ENCODE measurements around the gene PAX2. TPM values are rescaled to one million over a fixed set of nuclear protein-coding genes. Genes with fewer than 3 reads are reported as not detected.

The PAX2 gene
- total and polyA plus RNA-seq, 2 of the 13 experiments (the other 11 are each of a cell fraction or from before 2014, with no cell fraction given), result not detected

DNA sequence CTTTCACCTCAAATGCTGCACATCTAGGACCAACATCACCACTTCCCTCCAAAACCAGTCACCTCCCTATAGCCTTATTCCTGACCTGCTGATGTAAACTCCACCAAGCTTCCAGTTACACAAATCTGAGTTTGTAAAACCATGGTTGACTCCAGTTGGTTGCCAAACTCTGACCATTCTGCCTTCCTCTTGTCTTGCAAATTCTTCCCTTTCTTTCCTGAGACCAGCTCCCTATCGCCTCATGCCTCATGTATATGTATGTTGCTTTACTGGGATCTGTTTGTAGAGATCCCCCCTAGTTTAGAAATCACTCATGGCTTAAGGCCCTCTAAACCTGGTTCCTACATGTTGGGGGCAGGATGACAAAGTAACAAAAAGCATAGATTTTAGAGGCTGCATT, 31.3 kb downstream of the PAX2 start (continued):
- TF ChIP-seq, protein P1, sequence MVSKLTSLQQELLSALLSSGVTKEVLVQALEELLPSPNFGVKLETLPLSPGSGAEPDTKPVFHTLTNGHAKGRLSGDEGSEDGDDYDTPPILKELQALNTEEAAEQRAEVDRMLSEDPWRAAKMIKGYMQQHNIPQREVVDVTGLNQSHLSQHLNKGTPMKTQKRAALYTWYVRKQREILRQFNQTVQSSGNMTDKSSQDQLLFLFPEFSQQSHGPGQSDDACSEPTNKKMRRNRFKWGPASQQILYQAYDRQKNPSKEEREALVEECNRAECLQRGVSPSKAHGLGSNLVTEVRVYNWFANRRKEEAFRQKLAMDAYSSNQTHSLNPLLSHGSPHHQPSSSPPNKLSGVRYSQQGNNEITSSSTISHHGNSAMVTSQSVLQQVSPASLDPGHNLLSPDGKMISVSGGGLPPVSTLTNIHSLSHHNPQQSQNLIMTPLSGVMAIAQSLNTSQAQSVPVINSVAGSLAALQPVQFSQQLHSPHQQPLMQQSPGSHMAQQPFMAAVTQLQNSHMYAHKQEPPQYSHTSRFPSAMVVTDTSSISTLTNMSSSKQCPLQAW (CRISPR knock-in tag; IDR thresholded peaks at IDR 0.05), result no peak
- no peak for TF ChIP-seq ZNF264 (CRISPR knock-in tag; IDR thresholded peaks at IDR 0.05)

DNA sequence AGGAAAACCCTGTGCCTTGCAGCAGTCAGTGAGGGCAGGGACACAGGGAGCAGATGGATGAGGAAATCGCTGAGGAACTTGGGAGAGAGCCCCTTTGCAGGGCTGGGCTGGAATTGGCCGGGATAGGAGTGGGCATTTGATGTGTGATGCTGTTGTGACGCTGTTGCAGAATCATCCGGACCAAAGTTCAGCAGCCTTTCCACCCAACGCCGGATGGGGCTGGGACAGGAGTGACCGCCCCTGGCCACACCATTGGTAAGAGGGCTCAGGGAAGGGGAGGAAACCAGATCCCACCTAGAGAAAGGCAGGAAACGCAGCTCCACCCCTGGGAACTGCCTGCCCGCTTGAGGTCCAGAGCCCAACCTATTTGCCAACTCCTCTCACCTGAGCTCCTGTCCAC, 33.9 kb downstream of the PAX2 start:
- peak; percentile 54 for DNase-seq (ENCODE audit: low spot score)
- CTCF ChIA-PET (ENCODE audit: low intra/inter-chr PET ratio, low total read pairs), result no interaction called here
- Histone ChIP-seq H3K79me2 (ENCODE audit: insufficient read depth, low read length) (no peaks in the 10 kb centered on the region), H3K4me3 (replicated peaks in 1 of 3; ENCODE audit: insufficient read depth in 1 of 3, low read depth in 2 of 3, low read length in 3 of 3) (no peak overlapping the region), H3K9me3 (ENCODE audit: low read length) (no peaks in the 10 kb centered on the region), H3K27me3 (ENCODE audit: control insufficient read depth in 1 of 2, insufficient read depth in 2 of 2, low read length in 2 of 2) (peaks cover 0 to 60% of the 10 kb centered on the region in 2 experiments; a peak in 4 of 5 replicates), H3K27ac (ENCODE audit: extremely low read length, insufficient read depth, low read length) (no peak overlapping the region), H3K9ac (ENCODE audit: insufficient read depth, low read depth, low read length) (no peak overlapping the region), H4K20me1 (ENCODE audit: insufficient read depth, low read length) (no peaks in the 10 kb centered on the region), H3K36me3 (replicated peaks in 1 of 2; ENCODE audit: control insufficient read depth in 1 of 2, insufficient read depth in 2 of 2, low read length in 2 of 2) (no peaks in the 10 kb centered on the region), H3K4me1 (ENCODE audit: insufficient read depth, low read length) (peaks cover 13% of the 10 kb centered on the region), H2AFZ (ENCODE audit: low read length) (no peak overlapping the region), H3K4me2 (ENCODE audit: low read depth, low read length) (no peak overlapping the region)
- FAIRE-seq, result no peak
- ATAC-seq, result peak; percentile 74
- 3% methylated on average over 5 of the region's 9 CpGs for WGBS (ENCODE audit: low lambda C conversion rate)
- TF ChIP-seq ZNF564 (CRISPR knock-in tag; IDR thresholded peaks at IDR 0.05) (no peak), FOSL2 (CRISPR knock-in tag; IDR thresholded peaks at IDR 0.05) (peak; percentile 8; the same call in 1 of the 2 replicates), FLYWCH1 (CRISPR knock-in tag; IDR thresholded peaks at IDR 0.05) (no peak), HNF4A (CRISPR knock-in tag; IDR thresholded peaks at IDR 0.05) (0 out of 2 replicates have a peak, but pooled peaks have one; percentile 19), PAF1 (CRISPR knock-in tag; IDR thresholded peaks at IDR 0.05) (no peak), ARID2 (CRISPR knock-in tag; IDR thresholded peaks at IDR 0.05; ENCODE audit: borderline replicate concordance) (no peak), ESRRA (CRISPR knock-in tag; IDR thresholded peaks at IDR 0.05; ENCODE audit: low read depth) (no peak), ZFP36L2 (CRISPR knock-in tag; IDR thresholded peaks at IDR 0.05) (no peak), GABPB1 (CRISPR knock-in tag; IDR thresholded peaks at IDR 0.05) (peak; percentile 38; the same call in 1 of the 2 replicates), ZNF577 (CRISPR knock-in tag; IDR thresholded peaks at IDR 0.05; ENCODE audit: borderline replicate concordance, low read depth) (no peak)
- TF ChIP-seq, protein P2, sequence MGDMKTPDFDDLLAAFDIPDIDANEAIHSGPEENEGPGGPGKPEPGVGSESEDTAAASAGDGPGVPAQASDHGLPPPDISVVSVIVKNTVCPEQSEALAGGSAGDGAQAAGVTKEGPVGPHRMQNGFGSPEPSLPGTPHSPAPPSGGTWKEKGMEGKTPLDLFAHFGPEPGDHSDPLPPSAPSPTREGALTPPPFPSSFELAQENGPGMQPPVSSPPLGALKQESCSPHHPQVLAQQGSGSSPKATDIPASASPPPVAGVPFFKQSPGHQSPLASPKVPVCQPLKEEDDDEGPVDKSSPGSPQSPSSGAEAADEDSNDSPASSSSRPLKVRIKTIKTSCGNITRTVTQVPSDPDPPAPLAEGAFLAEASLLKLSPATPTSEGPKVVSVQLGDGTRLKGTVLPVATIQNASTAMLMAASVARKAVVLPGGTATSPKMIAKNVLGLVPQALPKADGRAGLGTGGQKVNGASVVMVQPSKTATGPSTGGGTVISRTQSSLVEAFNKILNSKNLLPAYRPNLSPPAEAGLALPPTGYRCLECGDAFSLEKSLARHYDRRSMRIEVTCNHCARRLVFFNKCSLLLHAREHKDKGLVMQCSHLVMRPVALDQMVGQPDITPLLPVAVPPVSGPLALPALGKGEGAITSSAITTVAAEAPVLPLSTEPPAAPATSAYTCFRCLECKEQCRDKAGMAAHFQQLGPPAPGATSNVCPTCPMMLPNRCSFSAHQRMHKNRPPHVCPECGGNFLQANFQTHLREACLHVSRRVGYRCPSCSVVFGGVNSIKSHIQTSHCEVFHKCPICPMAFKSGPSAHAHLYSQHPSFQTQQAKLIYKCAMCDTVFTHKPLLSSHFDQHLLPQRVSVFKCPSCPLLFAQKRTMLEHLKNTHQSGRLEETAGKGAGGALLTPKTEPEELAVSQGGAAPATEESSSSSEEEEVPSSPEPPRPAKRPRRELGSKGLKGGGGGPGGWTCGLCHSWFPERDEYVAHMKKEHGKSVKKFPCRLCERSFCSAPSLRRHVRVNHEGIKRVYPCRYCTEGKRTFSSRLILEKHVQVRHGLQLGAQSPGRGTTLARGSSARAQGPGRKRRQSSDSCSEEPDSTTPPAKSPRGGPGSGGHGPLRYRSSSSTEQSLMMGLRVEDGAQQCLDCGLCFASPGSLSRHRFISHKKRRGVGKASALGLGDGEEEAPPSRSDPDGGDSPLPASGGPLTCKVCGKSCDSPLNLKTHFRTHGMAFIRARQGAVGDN (CRISPR knock-in tag; IDR thresholded peaks at IDR 0.05), result no peak
- TF ChIP-seq, protein P3, sequence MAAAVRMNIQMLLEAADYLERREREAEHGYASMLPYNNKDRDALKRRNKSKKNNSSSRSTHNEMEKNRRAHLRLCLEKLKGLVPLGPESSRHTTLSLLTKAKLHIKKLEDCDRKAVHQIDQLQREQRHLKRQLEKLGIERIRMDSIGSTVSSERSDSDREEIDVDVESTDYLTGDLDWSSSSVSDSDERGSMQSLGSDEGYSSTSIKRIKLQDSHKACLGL (CRISPR knock-in tag; IDR thresholded peaks at IDR 0.05), result no peak
- in situ Hi-C loops (cut with HindIII; ENCODE audit: extremely low pct_ligation_motif_present, low pct_unique_long_range_greater_than_20kb) (no loop called here), intact Hi-C loops (cut with micrococcal nuclease; ENCODE audit: unreplicated experiment) (no loop called here)
- no TSS peak for BruUV-seq (replicated peaks)
- POLR2A ChIA-PET, result no interaction called here

Measured in HepG2 (cell line).